ENCODE data around the gene RPL34.

GRCh38 chr4:108601106-108601505, 19.3 kb upstream of the RPL34 start:
- TF ChIP-seq POLR2A (IDR thresholded peaks at IDR 0.05) (no peak), CTCF (IDR thresholded peaks at IDR 0.05) (no peak)
